ENCODE measurements around the gene PIK3C2G.

The PIK3C2G gene

DNA sequence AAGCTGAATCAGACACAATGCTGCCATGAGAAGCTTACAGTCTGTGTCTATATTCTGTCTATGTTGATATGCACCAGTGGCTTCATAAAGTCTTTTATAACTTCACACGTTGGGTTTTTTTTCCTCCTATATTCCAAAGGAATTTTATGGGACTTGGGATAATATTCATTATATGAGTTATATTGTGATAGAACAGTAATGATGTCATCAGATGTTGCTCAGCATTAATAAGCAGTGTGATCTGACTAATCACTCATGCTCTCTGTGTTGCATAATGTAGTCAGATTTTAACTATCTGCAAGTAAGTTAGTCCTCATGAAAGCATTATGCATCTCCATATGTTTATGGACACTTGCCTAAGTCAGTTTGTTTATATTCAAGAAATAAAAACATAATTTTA lies 316.9 kb downstream of the PIK3C2G start:
- DNase-seq = no peak

DNA sequence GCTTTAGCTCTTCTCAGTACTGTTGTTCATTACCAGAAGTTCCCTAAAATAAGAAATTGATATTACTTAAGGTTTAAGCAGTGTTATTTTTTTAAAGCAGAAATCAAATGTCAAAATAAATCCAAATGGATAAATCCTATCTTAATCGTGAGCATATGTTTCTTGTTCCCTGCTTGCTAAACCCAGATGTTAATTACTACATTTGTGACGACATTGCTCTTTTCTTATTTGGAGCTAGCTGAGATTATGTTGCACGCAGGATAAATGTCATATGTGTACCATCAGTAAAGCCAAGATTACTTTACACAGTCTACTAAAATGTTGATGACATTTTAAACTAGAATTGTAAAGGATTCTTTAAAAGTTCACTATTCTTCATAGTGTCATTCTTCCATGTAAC lies 319.0 kb downstream of the PIK3C2G start:
- no peak for DNase-seq

DNA sequence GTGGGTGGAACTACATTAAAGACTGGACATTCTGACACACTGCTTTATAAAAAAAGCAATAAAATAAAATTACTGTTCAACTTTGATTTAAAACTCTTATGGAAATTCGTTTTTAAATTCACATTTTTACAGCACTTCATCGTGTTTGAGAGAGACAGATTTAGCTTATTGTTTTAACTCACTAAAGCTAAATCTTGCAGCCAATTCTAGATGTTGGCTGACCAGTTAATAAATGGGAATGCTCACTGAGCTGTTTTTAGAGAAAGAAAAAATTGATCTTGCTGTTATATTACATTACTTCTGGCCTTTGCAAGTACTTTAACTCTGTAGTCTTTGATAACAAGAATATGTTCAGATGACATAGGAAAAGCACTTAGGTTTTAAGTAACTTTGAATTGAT lies 319.4 kb downstream of the PIK3C2G start:
- DNase-seq = no peak

DNA sequence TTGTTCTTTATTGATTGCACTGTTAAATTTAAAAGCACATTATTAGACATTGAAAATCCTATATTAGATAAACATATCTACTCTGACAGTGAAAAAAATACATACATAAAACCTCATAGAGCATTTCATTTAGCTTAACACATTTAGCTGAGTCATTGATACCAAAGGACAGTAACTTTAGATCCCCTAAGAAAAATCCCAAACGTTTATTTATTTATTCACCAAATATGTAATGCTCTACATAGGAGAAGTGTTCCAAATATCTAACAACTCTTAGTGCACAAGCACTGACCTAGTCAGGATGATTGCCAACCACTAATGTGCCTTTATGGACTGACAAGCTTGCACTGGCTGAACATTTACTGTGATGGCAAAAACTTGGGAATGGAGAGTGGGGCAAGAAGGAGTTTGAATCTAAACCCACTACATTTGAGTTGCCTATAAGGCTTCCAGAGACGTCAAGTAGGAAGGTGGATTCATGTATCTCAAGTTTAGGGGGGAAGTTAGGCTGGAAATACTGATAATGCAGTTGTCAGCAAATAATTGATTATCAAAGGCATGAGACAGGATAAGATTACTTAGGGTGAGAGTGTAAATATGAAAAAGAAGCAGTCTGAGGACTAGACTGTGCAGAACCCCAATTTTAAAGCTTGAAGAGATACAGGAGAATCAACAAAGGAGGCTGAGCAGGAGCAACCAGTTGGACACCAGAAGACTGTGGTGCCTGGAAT lies 320.1 kb downstream of the PIK3C2G start:
- no peak for DNase-seq

DNA sequence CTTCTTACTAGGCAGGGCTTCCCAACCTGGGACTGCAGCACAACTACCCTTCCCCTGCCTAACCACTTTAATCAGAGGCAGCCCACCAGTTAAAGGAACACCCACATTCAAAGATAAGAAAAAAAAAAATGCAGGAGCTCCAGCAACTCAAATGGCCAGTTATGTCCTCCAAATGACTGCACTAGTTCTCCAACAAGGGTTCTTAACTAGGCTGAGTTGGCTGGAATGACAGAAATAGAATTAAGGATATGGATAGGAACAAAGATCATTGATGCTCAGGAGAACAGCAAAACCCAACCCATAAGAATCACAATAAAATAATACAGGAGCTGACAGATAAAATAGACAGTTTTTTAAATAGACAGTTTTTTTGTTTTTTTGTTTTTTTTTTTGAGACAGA lies 322.3 kb downstream of the PIK3C2G start:
- DNase-seq = no peak

DNA sequence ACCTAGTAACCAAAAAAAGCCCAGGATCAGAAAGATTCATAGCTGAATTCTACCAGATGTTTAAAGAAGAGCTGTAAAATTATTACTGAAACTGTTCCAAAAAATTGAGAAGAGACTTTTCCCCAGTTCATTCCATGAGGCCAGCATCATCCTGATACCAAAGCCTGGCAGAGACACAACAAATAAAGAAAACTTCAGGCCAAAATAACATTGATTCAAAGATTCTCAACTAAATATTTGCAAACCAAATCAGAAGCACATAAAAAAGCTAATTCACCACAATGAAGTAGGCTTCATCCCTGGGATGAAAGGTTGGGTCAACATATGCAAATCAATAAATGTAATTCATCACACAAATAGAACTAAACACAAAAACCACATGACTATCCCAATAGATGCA lies 325.3 kb downstream of the PIK3C2G start:
- DNase-seq = no peak

DNA sequence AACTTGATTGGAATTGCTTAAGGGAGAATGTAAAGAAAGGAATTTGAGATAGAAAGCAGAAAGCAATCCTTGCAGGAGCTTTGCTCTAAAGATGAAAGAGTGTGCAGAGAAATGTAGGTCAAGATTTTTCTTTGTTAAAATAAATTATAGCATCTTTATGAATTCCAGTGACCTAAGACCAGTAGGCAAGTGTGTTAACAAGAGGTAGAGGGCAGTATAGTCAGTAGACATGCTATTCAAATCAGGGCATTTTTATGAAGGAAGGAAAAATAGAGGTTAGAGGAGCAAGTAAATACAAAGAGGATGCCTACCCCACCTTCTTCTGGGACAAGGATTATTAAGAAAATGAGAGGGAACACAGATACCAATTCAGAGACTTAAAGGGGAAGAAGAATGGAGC lies 328.0 kb downstream of the PIK3C2G start:
- no peak for DNase-seq

DNA sequence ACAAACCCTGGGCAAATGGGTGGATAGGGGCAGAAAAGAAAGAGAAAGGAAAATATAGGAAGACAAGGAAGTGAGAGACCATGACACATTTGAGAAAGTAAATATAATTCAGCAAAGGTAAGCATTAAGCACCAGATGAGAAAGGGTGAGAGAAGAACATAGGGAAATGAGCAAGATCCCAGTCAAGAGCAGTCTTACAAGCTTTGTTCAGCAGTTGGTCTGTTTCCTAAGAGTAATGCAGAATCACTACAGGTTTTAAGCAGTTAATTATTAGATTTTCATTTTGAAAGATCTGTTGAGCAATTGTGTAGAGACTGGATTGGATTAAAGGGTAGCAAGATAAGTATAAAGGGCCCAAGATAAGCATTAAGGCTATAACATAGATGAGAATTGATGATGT lies 330.2 kb downstream of the PIK3C2G start:
- DNase-seq = no peak

DNA sequence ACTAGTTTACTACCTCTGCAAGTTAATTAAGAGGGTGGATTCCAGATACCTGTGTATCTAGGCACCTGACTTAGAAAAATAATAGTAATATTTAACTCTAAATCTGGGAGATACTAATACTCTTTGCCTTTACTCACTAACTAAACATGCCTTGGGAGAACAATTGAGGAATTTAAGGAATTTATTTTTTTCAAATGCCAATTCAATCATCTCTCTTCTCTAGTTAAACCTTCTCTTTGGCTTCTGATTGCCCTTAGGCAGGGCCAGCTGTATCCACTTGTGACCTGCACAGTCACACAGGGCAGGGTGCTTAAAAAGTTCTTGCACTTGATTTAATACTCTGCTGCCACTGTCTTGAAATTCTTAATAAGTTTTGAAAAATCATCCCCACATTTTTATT lies 334.1 kb downstream of the PIK3C2G start:
- DNase-seq = no peak

DNA sequence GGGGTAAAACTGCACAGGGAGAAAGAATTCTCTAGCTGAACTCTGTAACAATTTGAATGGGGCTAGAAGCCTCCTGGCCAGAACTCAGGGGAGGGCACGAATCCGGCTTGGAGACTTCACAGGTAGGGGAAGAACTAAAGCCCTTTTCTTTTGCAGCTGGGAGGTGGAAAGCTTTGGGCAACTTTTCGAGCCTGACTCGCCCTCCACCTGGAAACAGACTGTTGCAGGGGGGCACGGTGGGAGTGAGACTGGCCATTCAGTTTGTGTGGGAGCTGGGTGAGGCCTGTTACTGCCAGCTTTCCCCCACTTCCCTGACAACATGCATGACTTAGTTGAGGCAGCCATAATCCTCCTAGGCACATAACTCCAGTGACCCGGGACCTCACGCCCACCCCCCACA lies 340.6 kb downstream of the PIK3C2G start:
- DNase-seq = no peak

DNA sequence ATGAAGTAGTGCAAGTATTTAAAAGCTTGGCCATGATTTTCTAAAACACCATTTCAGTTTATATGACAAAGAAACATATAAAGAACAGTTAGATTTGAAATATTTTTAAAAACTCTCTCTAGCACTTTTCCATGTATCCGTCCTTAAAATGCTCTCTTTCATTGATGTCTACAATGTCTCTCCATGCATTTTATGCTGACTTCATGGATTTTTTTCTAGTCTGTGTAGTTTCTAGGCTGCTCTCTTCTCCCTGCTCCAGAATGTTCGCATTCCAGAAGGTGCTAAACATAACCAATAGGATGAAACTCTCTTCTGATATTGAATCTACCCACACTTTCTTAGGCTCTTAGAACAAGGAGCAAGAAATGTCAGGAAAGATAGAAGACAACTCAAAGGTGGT lies 351.7 kb downstream of the PIK3C2G start:
- DNase-seq = no peak

DNA sequence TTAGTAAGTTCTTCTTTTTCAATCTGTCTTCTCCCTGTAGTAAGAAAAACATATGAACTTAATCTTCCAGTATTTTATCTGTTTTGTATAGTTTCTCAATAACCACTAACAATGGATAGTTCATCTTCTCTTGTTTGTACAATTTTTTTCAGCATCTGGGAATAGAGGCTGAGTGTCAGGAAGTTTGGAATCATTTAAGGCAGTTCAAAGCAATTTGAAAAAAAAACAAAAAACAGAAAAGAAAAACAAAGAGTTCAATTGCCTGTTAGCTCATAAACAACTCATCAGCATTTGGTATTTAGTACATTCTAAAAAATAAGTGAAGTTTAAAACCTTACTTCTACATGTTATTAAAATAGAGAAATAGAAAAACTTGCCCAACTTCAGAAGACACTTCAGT lies 359.7 kb downstream of the PIK3C2G start:
- no peak for DNase-seq

DNA sequence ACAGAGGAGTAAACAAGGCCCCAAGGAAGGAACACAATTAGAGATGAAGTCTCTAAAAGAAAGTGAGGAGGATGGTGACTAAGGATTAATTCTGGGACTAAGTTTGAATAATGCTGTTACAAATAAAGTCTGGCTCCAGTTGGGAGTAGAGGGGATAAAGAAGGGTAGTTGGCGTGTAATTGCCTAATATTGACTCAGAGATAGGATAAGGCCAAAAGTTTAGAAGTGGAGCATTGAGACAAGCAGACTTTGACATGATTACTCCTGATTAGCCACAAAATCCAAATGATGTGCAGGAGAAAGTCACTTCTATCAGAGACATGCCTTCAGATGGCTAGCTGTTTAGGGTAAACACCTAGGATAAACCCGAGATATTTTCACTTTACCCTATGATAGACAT lies 368.1 kb downstream of the PIK3C2G start:
- no peak for DNase-seq

DNA sequence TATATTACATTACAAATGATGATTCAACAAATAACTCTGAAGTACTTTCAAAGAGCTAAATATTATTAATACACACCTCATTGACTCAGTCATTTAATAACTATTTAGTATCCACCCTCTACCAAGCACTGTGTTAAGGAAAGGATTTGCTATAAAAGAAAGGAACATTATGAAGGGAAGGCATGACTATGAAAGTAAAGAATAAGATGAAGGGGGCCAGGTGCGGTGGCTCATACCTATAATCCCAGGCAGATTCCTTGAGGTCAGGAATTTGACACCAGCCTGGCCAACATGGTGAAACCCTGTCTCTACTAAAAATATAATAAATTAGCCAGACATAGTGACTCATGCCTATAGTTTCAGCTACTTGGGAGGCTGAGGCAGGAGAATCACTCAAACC lies 368.6 kb downstream of the PIK3C2G start:
- DNase-seq = no peak

DNA sequence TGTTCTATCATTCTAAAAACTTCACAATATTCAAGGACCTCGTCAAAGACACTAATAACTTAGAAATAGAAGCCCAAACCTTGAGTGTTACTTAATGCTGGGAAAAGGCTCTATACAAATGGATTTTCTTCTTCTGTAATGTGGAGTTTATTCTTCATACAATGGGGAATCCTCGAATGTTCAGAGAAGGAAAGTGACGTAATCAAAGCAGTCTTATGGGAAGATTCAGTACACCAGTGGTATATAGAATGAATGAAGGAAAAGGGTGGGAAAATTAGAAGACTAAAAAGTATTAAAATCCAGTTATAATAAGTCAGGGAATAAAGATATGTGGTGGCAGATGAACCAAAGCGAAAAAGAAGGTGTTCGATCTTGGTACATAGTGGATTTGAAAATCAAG lies 370.0 kb downstream of the PIK3C2G start:
- DNase-seq = no peak

DNA sequence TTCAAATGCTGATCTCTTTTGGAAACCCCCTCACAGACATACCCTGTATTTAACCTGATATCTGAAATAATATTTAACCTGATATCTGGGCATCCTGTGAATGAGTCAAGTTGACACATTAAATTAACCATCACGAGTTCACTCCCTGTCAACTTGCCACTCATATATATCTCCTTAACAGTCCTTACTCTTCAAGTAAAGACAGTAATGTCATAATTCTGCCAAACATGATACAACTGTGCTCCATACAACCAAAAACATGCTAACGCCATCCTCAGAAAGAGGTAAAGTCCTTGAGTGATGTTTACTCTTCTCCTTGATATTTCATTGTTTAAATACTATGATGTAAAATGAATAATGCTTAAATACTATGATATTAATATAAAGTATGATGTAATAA lies 371.5 kb downstream of the PIK3C2G start:
- DNase-seq = no peak

DNA sequence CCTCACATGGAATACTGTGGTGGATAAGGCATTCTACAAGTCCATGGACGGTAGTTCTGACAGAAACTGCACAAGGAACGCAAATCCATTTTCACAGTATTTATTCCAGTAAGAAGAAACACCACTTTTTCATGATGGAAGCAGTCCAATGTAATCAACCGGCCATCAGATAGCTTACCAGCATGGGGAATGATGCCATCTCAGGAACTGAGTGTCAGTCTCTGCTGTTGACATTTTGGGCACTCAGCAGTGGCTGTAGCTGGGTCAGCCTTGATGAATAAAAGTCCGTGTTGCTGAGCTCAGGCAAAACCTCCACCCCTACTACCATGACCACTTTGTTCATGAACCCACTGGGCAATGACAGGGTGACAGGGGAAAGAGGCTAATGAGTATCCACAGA lies 373.1 kb downstream of the PIK3C2G start:
- DNase-seq = no peak

DNA sequence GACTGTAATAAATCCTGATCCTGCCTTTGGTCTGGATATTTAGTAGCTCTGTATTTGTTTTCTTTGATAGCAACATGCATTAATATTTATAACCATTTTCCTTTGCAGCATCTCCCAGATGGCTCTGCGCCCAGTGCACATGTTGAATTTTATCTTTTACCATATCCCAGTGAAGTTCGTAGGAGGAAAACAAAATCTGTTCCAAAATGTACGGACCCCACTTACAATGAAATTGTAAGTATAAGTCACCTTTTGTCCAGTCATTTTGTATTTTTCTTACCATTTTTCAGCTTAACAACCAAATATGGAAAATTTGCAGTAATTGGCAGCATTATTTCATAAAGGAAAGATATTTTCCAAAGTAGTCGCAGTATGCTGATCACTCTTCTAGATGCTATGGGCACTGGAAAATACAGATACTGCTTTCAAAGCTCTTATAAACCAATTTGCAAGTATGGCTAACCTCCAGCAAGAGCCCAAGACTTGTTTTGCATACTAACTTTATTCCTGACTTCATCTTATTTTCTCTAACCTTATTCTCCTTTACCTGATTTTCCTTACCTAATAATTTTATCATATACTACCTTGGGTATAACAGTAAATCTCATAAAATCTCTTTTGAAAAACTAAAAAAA lies 379.1 kb downstream of the PIK3C2G start:
- no peak for DNase-seq

DNA sequence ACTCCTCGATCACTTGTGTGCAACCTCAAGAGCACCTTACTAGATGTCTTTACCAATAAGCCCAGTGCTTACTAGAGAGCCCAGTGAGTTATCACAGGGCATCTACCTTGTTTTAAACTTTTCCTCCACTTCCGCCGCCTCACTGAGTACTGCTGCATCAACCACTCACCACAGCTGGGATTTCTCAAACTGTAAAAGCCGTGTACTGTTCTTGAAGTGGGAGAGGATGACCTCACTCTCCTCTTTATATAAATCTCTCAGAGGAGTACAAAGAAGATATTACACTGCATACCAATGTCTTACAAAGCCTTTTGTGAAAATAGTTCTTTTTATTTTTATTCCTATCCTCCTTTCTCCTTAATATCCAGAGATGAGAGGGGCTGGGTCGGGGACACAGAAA lies 382.4 kb downstream of the PIK3C2G start:
- no peak for DNase-seq

DNA sequence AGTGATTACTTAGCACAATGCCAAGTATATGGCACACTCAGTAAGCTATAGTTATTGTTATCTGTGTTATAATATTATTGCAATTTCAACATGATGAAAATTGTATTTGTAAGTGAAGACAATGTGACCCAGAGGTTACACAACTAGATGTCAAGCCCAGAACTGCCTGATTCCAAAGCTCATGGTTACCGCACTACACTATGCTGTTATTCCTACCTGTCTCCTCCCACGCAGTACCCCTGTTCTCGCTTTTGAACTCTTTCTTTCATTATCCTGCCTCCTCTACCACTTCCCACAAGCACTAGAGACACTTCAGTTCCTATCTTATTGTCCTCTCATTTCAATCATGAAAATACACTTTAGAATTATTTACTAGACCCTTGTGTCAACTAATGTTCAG lies 383.2 kb downstream of the PIK3C2G start:
- no peak for DNase-seq

DNA sequence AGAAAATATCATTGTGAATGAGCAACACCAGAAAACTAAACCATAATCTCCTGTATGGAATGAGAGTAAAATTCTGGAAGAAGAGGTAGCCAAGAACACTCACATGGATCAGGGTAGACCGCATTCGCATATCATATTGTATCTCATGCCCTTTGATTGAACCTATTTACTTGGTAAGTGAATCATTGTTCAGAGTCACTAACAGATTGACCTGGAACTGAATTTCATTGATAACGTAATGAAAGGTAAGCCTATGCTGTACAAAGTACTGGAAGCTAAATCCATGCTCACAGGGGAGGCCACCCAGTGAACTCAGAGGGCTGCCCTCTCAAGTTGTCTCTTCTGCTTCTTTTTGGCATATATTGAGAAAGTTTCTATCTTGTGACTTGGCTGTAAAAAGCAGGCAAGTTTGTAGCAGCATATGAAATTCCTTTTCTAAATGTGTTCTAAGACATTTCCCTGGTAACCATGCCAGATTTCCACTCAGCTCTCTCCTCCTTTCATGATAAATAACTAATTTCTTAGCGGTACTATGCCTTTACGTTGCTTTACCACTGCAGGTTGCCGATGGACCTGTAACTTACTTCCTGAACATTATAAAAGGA lies 385.1 kb downstream of the PIK3C2G start:
- no peak for DNase-seq

DNA sequence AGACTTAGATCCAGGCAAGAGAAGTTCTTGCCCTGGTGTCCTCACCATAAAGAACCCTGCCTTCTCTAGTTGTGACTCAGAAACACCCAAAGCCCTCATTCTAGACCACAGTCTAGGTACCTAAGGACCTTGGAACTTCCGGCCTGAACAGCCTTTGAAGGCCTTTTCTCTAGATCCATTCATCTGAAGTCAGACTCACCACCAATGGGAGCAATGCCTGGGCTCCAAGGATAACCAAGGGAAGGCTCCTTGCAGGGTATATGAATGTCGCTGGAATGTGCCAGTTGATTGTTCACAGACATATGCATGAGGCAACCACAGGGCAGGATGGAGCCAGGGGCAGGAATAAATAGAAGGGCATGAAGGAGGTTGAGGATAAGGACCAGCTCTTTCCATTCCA lies 390.2 kb downstream of the PIK3C2G start:
- no peak for DNase-seq

DNA sequence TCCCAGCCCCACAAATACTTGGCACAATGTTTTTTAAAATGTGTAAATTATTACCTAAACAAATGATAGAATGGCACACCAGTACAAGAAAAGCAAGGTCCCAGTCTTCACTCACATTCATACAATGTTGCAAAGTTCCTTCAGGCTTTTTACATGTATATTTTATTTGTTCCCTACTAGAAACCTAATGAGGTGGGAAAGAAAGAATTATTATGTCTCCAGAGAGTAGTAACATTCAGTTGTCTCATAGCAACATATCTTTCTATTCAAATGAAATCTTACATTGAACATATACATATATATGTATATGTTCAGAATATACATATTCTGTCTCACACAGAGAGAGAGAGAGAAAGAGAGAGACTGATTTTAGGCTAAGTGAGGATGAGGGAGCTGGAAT lies 391.3 kb downstream of the PIK3C2G start:
- no peak for DNase-seq

DNA sequence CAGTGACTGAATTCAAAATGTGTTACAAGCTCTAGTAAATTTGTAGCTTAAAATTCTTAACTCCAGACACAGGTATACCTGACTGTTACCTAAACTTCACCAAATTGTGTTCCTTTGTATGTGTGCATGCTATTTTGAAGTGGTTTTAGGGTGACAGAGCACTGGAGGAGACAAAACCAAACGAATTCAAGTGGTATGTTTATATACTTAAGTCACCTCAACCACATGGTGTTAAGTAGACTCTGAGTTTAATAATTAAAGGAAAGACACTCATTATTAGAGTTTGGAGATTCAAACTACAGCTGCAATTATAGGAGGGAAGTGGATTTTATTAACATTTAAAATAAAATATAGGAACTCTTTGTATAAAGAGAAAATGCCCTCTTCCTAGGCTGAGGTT lies 392.1 kb downstream of the PIK3C2G start:
- DNase-seq = no peak

DNA sequence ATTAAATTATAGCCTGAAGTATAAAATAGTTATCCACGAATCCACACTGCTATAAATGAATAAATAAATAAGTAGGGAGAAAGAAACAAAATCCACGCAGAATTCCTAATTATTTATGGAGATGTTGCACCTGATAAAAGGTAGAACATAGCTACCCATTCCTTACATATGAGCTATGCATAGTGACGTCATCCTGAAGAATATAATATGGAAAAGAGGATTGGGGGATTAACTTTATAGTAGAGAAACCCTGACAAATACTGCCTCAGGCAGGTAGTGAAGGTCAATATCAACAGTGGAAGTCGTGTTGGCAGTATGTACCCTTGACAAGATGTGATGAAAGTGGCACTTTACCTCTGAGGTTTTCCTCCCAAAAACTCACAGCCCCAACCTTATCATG lies 394.0 kb downstream of the PIK3C2G start:
- DNase-seq = no peak
